Panc1 (cell line): Measurements from ENCODE around the gene GUCD1.
"Not testable (repeated sequence)": the region's sequence is repeated elsewhere in the genome, so short reads cannot be mapped to it uniquely, and the experiment has no call there.

Experiments used
- CTCF ChIP-seq: fragments of 450-650 bp; IDR thresholded peaks from 2 replicates; pipeline ENCODE4 v1.5.1; 2017; ENCODE audit warnings: mild to moderate bottlenecking
- POLR2AphosphoS5 ChIP-seq: IDR thresholded peaks from 2 replicates; pipeline ENCODE4 v1.6.1; 2012; ENCODE audit warnings: mild to moderate bottlenecking, low read depth, low read length, moderate library complexity
- REST ChIP-seq, 2 experiments: IDR thresholded peaks; 2 replicates each; pipeline ENCODE4 v1.6.1; 2011 to 2012; ENCODE audit warnings: low read depth in 2 of 2, control low read depth in 1 of 2, low read length in 1 of 2, mild to moderate bottlenecking in 1 of 2, moderate library complexity in 1 of 2; ENCODE audit not compliant: insufficient read depth in 1 of 2
- SIN3A ChIP-seq: IDR thresholded peaks from 2 replicates; pipeline ENCODE4 v1.6.1; 2012; ENCODE audit warnings: low read depth, mild to moderate bottlenecking, low read length, moderate library complexity, borderline replicate concordance; ENCODE audit not compliant: insufficient read depth

GRCh38 chr22:24602847-24603769, 48.2 kb upstream of the GUCD1 start, which contains the start of gene GGT1:
- TF ChIP-seq CTCF; POLR2AphosphoS5; REST (IDR thresholded peaks at IDR 0.05; ENCODE audit: insufficient read depth in 1 of 2, low read depth in 2 of 2, low read length in 1 of 2); SIN3A: not testable (repeated sequence)
